Caco-2 (cell line): ENCODE results near the gene CSPG5. TPM values are rescaled to one million over a fixed set of nuclear protein-coding genes. Genes with fewer than 3 reads are reported as not detected.

ENCODE experiments used
- BruUV-seq: library from RNA; stranded (reverse); fragments of 400-500 nt; replicated peaks from 2 replicates; lab custom pipeline; 2021; lab: Mats Ljungman, UMichigan
- CTCF ChIA-PET: fragments of 300-600 bp; sonication (Branson Sonifier 250); formaldehyde crosslinking; loops from one replicate; lab custom pipeline; 2022; ENCODE audit warnings: antibody characterized with exemption; lab: Charles Lee
- POLR2A ChIA-PET: fragments of 300-600 bp; sonication (Branson Sonifier 250); formaldehyde crosslinking; loops from one replicate; lab custom pipeline; 2022; ENCODE audit warnings: antibody characterized with exemption; lab: Charles Lee
- DNase-seq, 2 experiments: peaks; one replicate each; pipeline versions ENCODE4 v3.0.0 to v3.0.0-alpha.2; 2020 to 2022
- H3K27me3 ChIP-seq: replicated peaks from 2 replicates; pipeline ENCODE4 v1.6.0; 2011; ENCODE audit warnings: low read length; ENCODE audit not compliant: control insufficient read depth, insufficient read depth
- H3K36me3 ChIP-seq: 2 replicates; pipeline ENCODE4 v1.5.1; 2011; ENCODE audit warnings: low read length; ENCODE audit not compliant: control insufficient read depth, insufficient read depth
- H3K4me1 ChIP-seq: fragments of 250-450 bp; sonication (Bioruptor Pico); 2 replicates; pipeline ENCODE4 v1.5.1; 2020; ENCODE audit warnings: mild to moderate bottlenecking
- H3K4me3 ChIP-seq: 2 replicates; pipeline ENCODE4 v1.5.1; 2011; ENCODE audit warnings: low read depth, mild to moderate bottlenecking, control low read depth, low read length
- H3K9me3 ChIP-seq: fragments of 250-450 bp; sonication (Bioruptor Pico); 2 replicates; pipeline ENCODE4 v1.5.1; 2020; ENCODE audit warnings: mild to moderate bottlenecking, moderate library complexity
- H3K27ac Mint-ChIP-seq: one replicate; pipeline ENCODE4 v1.8.0; 2022; ENCODE audit warnings: mixed read lengths; ENCODE audit not compliant: unreplicated experiment
- H3K27me3 Mint-ChIP-seq: one replicate; pipeline ENCODE4 v1.8.0; 2022; ENCODE audit warnings: mixed read lengths; ENCODE audit not compliant: insufficient read depth, unreplicated experiment
- H3K36me3 Mint-ChIP-seq: one replicate; pipeline ENCODE4 v1.8.0; 2022; ENCODE audit warnings: mild to moderate bottlenecking, mixed read lengths; ENCODE audit not compliant: insufficient read depth, unreplicated experiment
- H3K4me1 Mint-ChIP-seq: one replicate; pipeline ENCODE4 v1.8.0; 2022; ENCODE audit warnings: low read depth, mixed read lengths; ENCODE audit not compliant: unreplicated experiment
- H3K4me3 Mint-ChIP-seq: one replicate; pipeline ENCODE4 v1.8.0; 2022; ENCODE audit warnings: mild to moderate bottlenecking, moderate library complexity, mixed read lengths; ENCODE audit not compliant: unreplicated experiment
- H3K9me3 Mint-ChIP-seq: one replicate; pipeline ENCODE4 v1.8.0; 2022; ENCODE audit warnings: mixed read lengths; ENCODE audit not compliant: unreplicated experiment
- intact Hi-C: fragments of 100-400 bp; cut with micrococcal nuclease; formaldehyde crosslinking; loops from one replicate; pipeline ENCODE4 v1.10.0; 2022; ENCODE audit not compliant: unreplicated experiment
- total RNA-seq: library from RNA; stranded (reverse); gene quantifications from 2 replicates; pipeline ENCODE4 v1.2.3, GENCODE V29; 2022
- TF ChIP-seq, protein P1 (sequence below), 2 experiments: fragments of 200-600 bp in 1 of 2; IDR thresholded peaks; 1 replicate in 1 of 2; 2 replicates in 1 of 2; pipeline versions ENCODE4 v1.5.1 to v1.8.0; 2011 to 2022; ENCODE audit warnings: antibody characterized with exemption in 1 of 2, control low read depth in 1 of 2, inconsistent platforms in 1 of 2, low read depth in 1 of 2, low read length in 1 of 2, mild to moderate bottlenecking in 1 of 2, moderate library complexity in 1 of 2; ENCODE audit not compliant: insufficient read depth in 1 of 2, severe bottlenecking in 1 of 2, unreplicated experiment in 1 of 2

CSPG5 gene
- total RNA-seq, 1 experiment from 2014 or later = 0.77 TPM

DNA sequence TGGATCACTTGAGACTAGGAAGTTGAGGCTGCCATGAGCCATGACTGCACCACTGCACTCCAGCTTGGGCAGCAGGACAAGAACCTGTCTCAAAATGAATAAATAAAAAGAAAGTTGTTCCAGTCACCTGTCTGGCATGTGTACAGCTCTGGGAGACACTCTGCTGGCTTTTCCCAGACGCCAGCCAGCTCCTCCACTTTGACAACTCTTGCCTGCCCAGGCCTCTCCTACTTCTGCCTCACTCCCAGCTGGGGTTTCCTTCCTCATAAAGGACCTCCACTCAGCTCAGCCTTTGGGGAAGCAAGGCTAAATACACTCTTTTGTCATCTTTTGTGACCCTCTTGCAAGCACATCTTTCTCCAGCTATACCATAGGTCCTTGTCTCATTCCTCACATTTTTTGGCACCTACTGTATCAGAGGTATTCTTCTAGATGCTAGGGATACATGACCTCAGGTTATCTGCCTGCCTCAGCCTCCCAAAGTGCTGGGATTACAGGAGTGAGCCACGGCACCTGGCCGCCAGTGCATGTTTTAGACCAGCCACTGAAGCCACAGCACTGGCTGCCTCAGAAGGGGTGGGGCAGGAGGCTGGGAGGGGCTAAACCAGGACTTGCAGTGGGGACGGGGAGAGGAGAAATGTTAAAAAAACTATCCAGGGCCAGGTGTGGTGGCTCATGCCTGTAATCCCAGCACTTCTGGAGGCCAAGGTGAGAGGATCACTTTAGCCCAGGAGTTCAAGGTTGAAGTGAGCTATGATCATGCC lies 55.2 kb downstream of the CSPG5 start:
- CTCF ChIA-PET = interaction anchor here (0.9 to 1.9 kb wide), 4 partner anchors 98 to 265 kb away, joined by 3 to 18 read pairs (median 8); no protein-coding TSS in a partner anchor

GRCh38 chr3:47522082-47522987 lies 56.3 kb downstream of the CSPG5 start:
- intact Hi-C loops = loop anchor here (5.0 to 10.0 kb wide), 3 partner anchors 45 to 142 kb away; no protein-coding TSS in a partner anchor
- TF ChIP-seq, protein P1, sequence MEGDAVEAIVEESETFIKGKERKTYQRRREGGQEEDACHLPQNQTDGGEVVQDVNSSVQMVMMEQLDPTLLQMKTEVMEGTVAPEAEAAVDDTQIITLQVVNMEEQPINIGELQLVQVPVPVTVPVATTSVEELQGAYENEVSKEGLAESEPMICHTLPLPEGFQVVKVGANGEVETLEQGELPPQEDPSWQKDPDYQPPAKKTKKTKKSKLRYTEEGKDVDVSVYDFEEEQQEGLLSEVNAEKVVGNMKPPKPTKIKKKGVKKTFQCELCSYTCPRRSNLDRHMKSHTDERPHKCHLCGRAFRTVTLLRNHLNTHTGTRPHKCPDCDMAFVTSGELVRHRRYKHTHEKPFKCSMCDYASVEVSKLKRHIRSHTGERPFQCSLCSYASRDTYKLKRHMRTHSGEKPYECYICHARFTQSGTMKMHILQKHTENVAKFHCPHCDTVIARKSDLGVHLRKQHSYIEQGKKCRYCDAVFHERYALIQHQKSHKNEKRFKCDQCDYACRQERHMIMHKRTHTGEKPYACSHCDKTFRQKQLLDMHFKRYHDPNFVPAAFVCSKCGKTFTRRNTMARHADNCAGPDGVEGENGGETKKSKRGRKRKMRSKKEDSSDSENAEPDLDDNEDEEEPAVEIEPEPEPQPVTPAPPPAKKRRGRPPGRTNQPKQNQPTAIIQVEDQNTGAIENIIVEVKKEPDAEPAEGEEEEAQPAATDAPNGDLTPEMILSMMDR (IDR thresholded peaks at IDR 0.05; ENCODE audit: insufficient read depth in 1 of 2, low read depth in 1 of 2, low read length in 1 of 2, severe bottlenecking in 1 of 2, unreplicated experiment in 1 of 2) = peak; percentile 84 to 89
- POLR2A ChIA-PET = interaction anchor here (0.6 to 1.0 kb wide), 2 partner anchors 261 to 266 kb away, joined by 3 to 8 read pairs; no protein-coding TSS in a partner anchor
- H3K4me3 ChIP-seq = no peak overlapping the region
- peaks cover 7% of the 10 kb centered on the region for H3K4me1 Mint-ChIP-seq
- peak overlapping the region; percentile 40 for H3K27ac Mint-ChIP-seq
- CTCF ChIA-PET = interaction anchor here (0.5 to 1.9 kb wide), 18 partner anchors 9 to 630 kb away, joined by 3 to 18 read pairs (median 4); partner anchors contain the start of genes ELP6 and PTPN23
- no peaks in the 10 kb centered on the region for H3K36me3 Mint-ChIP-seq
- peak; percentile 85 to 86 for DNase-seq
- H3K4me3 Mint-ChIP-seq = no peak overlapping the region
- no peaks in the 10 kb centered on the region for H3K36me3 ChIP-seq
- H3K9me3 ChIP-seq = no peaks in the 10 kb centered on the region
- no peaks in the 10 kb centered on the region for H3K9me3 Mint-ChIP-seq
- H3K27me3 ChIP-seq = no peaks in the 10 kb centered on the region
- H3K4me1 ChIP-seq = peaks cover 11% of the 10 kb centered on the region
- H3K27me3 Mint-ChIP-seq = no peaks in the 10 kb centered on the region
- BruUV-seq = no TSS peak

More for the DNA sequence above, 55.2 kb downstream of the CSPG5 start:
- Mint-ChIP-seq H3K36me3 (no peaks in the 10 kb centered on the region), H3K4me1 (peaks cover 7% of the 10 kb centered on the region), H3K4me3 (no peak overlapping the region), H3K27me3 (no peaks in the 10 kb centered on the region), H3K27ac (peak overlapping the region; percentile 17), H3K9me3 (no peaks in the 10 kb centered on the region)
- TF ChIP-seq, protein P1 (IDR thresholded peaks at IDR 0.05; ENCODE audit: insufficient read depth in 1 of 2, low read depth in 1 of 2, low read length in 1 of 2, severe bottlenecking in 1 of 2, unreplicated experiment in 1 of 2) = no peak
- H3K4me1 ChIP-seq = peaks cover 11% of the 10 kb centered on the region
- H3K36me3 ChIP-seq = no peaks in the 10 kb centered on the region
- H3K9me3 ChIP-seq = no peaks in the 10 kb centered on the region
- intact Hi-C loops = loop anchor here (5.0 to 10.0 kb wide), 3 partner anchors 44 to 141 kb away; no protein-coding TSS in a partner anchor
- no peak overlapping the region for H3K4me3 ChIP-seq
- POLR2A ChIA-PET = no interaction called here
- no peaks in the 10 kb centered on the region for H3K27me3 ChIP-seq
- DNase-seq = peak in 1 of 2 experiments; percentile 8
- no TSS peak for BruUV-seq
